GM23338 (cell line): ENCODE data around the gene LRRC42.

Experiments used
- CREB1 ChIP-seq: fragments of 250-450 bp; sonication (Bioruptor Pico); IDR thresholded peaks from 2 replicates; pipeline ENCODE4 v1.5.0; 2020; ENCODE audit warnings: low read depth, mild to moderate bottlenecking, moderate library complexity
- CTCF ChIP-seq, 2 experiments: fragments of 200-600 bp in 1 of 2; sonication (generic) in 1 of 2; conservative IDR thresholded peaks; 2 replicates each; pipeline versions ENCODE4 v1.5.1 to v1.6.1; 2016 to 2017; ENCODE audit warnings: antibody characterized with exemption in 2 of 2, low read depth in 2 of 2, mild to moderate bottlenecking in 2 of 2, moderate library complexity in 1 of 2
- EZH2 ChIP-seq: fragments of 200-600 bp; sonication (generic); IDR thresholded peaks from one replicate; pipeline ENCODE4 v1.8.0; 2017; ENCODE audit warnings: antibody characterized with exemption, mild to moderate bottlenecking, low read depth; ENCODE audit not compliant: unreplicated experiment
- EZH2phosphoT487 ChIP-seq: fragments of 200-600 bp; sonication (generic); IDR thresholded peaks from one replicate; pipeline ENCODE4 v1.8.1; 2018; ENCODE audit warnings: antibody characterized with exemption; ENCODE audit not compliant: unreplicated experiment
- NANOG ChIP-seq: IDR thresholded peaks from 2 replicates; pipeline ENCODE4 v1.6.1; 2016; ENCODE audit warnings: antibody characterized with exemption, borderline replicate concordance
- POLR2AphosphoS5 ChIP-seq: IDR thresholded peaks from 2 replicates; pipeline ENCODE4 v1.6.1; 2016; ENCODE audit warnings: antibody characterized with exemption, low read depth
- STAT1 ChIP-seq: IDR thresholded peaks from one replicate; pipeline ENCODE4 v1.6.1; 2016; ENCODE audit warnings: antibody characterized with exemption; ENCODE audit not compliant: unreplicated experiment

- TF ChIP-seq POLR2AphosphoS5 (no peak), CTCF (conservative IDR thresholded peaks at IDR 0.05; ENCODE audit: low read depth in 2 of 2) (no peak), EZH2phosphoT487 (no peak), EZH2 (no peak), STAT1 (no peak), NANOG (no peak), CREB1 (no peak)
Measured at GRCh38 chr1:53962395-53962794, 16.2 kb downstream of the LRRC42 start.
